HepG2 (cell line): Measurements from ENCODE around the gene ZNF524. TPM values are rescaled to one million over a fixed set of nuclear protein-coding genes. Genes with fewer than 3 reads are reported as not detected.

Source experiments
- AKAP8 ChIP-seq: sonication (generic); formaldehyde crosslinking; IDR thresholded peaks from 2 replicates; pipeline ENCODE4 v1.5.1; 2020; ENCODE audit warnings: mild to moderate bottlenecking, missing genetic modification reagents
- CEBPB ChIP-seq: IDR thresholded peaks from 2 replicates; pipeline ENCODE4 v1.6.1; 2011; ENCODE audit warnings: low read depth, low read length, improper control_type of control experiment, borderline replicate concordance
- EP300 ChIP-seq, 3 experiments: sonication (generic) in 1 of 3; formaldehyde crosslinking in 1 of 3; IDR thresholded peaks; 2 replicates each; pipeline versions ENCODE4 v1.5.1 to v1.6.1; 2011 to 2020; ENCODE audit warnings: low read depth in 2 of 3, low read length in 2 of 3, borderline replicate concordance in 1 of 3, improper control_type of control experiment in 1 of 3, mild to moderate bottlenecking in 1 of 3, missing genetic modification reagents in 1 of 3, moderate library complexity in 1 of 3
- JARID2 ChIP-seq: sonication (generic); formaldehyde crosslinking; IDR thresholded peaks from 2 replicates; pipeline ENCODE4 v1.8.1; 2023; ENCODE audit warnings: missing genetic modification reagents, inconsistent platforms; ENCODE audit not compliant: insufficient replicate concordance
- PHF20 ChIP-seq: sonication (generic); formaldehyde crosslinking; IDR thresholded peaks from 2 replicates; pipeline ENCODE4 v1.5.0; 2020; ENCODE audit warnings: mild to moderate bottlenecking, missing genetic modification reagents
- SNAPC2 ChIP-seq: sonication (generic); formaldehyde crosslinking; IDR thresholded peaks from 2 replicates; pipeline ENCODE4 v1.8.1; 2022; ENCODE audit warnings: mild to moderate bottlenecking, missing genetic modification reagents
- SP140L ChIP-seq: sonication (generic); formaldehyde crosslinking; IDR thresholded peaks from 2 replicates; pipeline ENCODE4 v1.4.0; 2020; ENCODE audit warnings: missing genetic modification reagents, borderline replicate concordance
- ZBTB20 ChIP-seq: sonication (generic); formaldehyde crosslinking; IDR thresholded peaks from 2 replicates; pipeline ENCODE4 v1.8.1; 2023; ENCODE audit warnings: missing genetic modification reagents, low read depth, mild to moderate bottlenecking, borderline replicate concordance
- ZBTB49 ChIP-seq: sonication (generic); formaldehyde crosslinking; IDR thresholded peaks from 2 replicates; pipeline ENCODE4 v1.4.0; 2020; ENCODE audit warnings: missing genetic modification reagents, borderline replicate concordance
- ZNF17 ChIP-seq: sonication (generic); formaldehyde crosslinking; IDR thresholded peaks from 2 replicates; pipeline ENCODE4 v1.5.0; 2020; ENCODE audit warnings: mild to moderate bottlenecking, missing genetic modification reagents
- ZNF253 ChIP-seq: sonication (generic); formaldehyde crosslinking; IDR thresholded peaks from 2 replicates; pipeline ENCODE4 v1.8.0; 2022; ENCODE audit warnings: mild to moderate bottlenecking, missing genetic modification reagents, borderline replicate concordance
- ZNF337 ChIP-seq: sonication (generic); formaldehyde crosslinking; IDR thresholded peaks from 2 replicates; pipeline ENCODE4 v1.5.1; 2020; ENCODE audit warnings: missing genetic modification reagents, low read depth, mild to moderate bottlenecking, borderline replicate concordance
- ZNF33B ChIP-seq: sonication (generic); formaldehyde crosslinking; IDR thresholded peaks from 2 replicates; pipeline ENCODE4 v1.5.1; 2020; ENCODE audit warnings: mild to moderate bottlenecking, missing genetic modification reagents
- ZNF460 ChIP-seq: sonication (generic); formaldehyde crosslinking; IDR thresholded peaks from 2 replicates; pipeline ENCODE4 v1.5.1; 2020; ENCODE audit warnings: missing genetic modification reagents, mild to moderate bottlenecking, borderline replicate concordance
- ZNF513 ChIP-seq: sonication (generic); formaldehyde crosslinking; conservative IDR thresholded peaks from 2 replicates; pipeline ENCODE4 v1.5.0; 2020; ENCODE audit warnings: missing genetic modification reagents
- ZNF670 ChIP-seq: sonication (generic); formaldehyde crosslinking; IDR thresholded peaks from 2 replicates; pipeline ENCODE4 v1.8.0; 2022; ENCODE audit warnings: mild to moderate bottlenecking, missing genetic modification reagents, borderline replicate concordance
- ZNF724P ChIP-seq: sonication (generic); formaldehyde crosslinking; IDR thresholded peaks from 2 replicates; pipeline ENCODE4 v1.8.0; 2022; ENCODE audit warnings: missing genetic modification reagents, borderline replicate concordance
- ZSCAN9 ChIP-seq: IDR thresholded peaks from 2 replicates; pipeline ENCODE4 v1.6.1; 2016; ENCODE audit warnings: borderline replicate concordance
- polyA plus RNA-seq, 8 experiments: library from polyadenylated mRNA; depleted of rRNA in 3 of 8; stranded (reverse) in 7 of 8; unstranded in 1 of 8; fragments of >200 nt; fragmentation: Illumina TruSeq in 4 of 8; extraction: Trizol in 4 of 8; gene quantifications; 2 replicates each; pipeline versions ENCODE4 v1.2.1 to v1.2.3, GENCODE V29; 2011 to 2016; ENCODE audit warnings: low read depth in 4 of 8, missing spikeins in 1 of 8, mixed read lengths in 1 of 8; ENCODE audit not compliant: insufficient read depth in 1 of 8
- total RNA-seq, 5 experiments: library from RNA; depleted of rRNA; stranded (reverse); fragments of >200 nt; fragmentation: Illumina TruSeq; extraction: Trizol; gene quantifications; 2 replicates each; pipeline ENCODE4 v1.2.3, GENCODE V29; 2016; ENCODE audit warnings: low read depth in 1 of 5
- TF ChIP-seq, protein P1 (sequence below): sonication (generic); formaldehyde crosslinking; IDR thresholded peaks from 2 replicates; pipeline ENCODE4 v1.4.0; 2020; ENCODE audit warnings: mild to moderate bottlenecking, low read depth, missing genetic modification reagents
- TF ChIP-seq, protein P2 (sequence below): sonication (generic); formaldehyde crosslinking; IDR thresholded peaks from 2 replicates; pipeline ENCODE4 v1.8.0; 2022; ENCODE audit warnings: mild to moderate bottlenecking, missing genetic modification reagents, moderate library complexity
- TF ChIP-seq, protein P3 (sequence below): sonication (generic); formaldehyde crosslinking; IDR thresholded peaks from 2 replicates; pipeline ENCODE4 v1.4.0; 2020; ENCODE audit warnings: low read depth, mild to moderate bottlenecking, missing genetic modification reagents

ZNF524 gene
- total and polyA plus RNA-seq, 2 of the 13 experiments (the other 11 are each of a cell fraction or from before 2014, with no cell fraction given), result 3.2 to 4.6 TPM

- TF ChIP-seq, protein P1, sequence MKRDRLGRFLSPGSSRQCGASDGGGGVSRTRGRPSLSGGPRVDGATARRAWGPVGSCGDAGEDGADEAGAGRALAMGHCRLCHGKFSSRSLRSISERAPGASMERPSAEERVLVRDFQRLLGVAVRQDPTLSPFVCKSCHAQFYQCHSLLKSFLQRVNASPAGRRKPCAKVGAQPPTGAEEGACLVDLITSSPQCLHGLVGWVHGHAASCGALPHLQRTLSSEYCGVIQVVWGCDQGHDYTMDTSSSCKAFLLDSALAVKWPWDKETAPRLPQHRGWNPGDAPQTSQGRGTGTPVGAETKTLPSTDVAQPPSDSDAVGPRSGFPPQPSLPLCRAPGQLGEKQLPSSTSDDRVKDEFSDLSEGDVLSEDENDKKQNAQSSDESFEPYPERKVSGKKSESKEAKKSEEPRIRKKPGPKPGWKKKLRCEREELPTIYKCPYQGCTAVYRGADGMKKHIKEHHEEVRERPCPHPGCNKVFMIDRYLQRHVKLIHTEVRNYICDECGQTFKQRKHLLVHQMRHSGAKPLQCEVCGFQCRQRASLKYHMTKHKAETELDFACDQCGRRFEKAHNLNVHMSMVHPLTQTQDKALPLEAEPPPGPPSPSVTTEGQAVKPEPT (CRISPR knock-in tag), result no peak
- TF ChIP-seq, protein P2, sequence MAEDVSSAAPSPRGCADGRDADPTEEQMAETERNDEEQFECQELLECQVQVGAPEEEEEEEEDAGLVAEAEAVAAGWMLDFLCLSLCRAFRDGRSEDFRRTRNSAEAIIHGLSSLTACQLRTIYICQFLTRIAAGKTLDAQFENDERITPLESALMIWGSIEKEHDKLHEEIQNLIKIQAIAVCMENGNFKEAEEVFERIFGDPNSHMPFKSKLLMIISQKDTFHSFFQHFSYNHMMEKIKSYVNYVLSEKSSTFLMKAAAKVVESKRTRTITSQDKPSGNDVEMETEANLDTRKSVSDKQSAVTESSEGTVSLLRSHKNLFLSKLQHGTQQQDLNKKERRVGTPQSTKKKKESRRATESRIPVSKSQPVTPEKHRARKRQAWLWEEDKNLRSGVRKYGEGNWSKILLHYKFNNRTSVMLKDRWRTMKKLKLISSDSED (CRISPR knock-in tag), result no peak
- no peak for TF ChIP-seq ZNF724P (CRISPR knock-in tag)
- TF ChIP-seq JARID2 (CRISPR knock-in tag), result no peak
- TF ChIP-seq EP300 (IDR thresholded peaks at IDR 0.05; ENCODE audit: low read depth in 2 of 2, low read length in 2 of 2), result no peak
- TF ChIP-seq EP300 (CRISPR knock-in tag; IDR thresholded peaks at IDR 0.05; ENCODE audit: borderline replicate concordance), result no peak; the same call in 1 of the 2 replicates
- TF ChIP-seq AKAP8 (CRISPR knock-in tag), result no peak
- TF ChIP-seq PHF20 (CRISPR knock-in tag), result peak; percentile 75
- TF ChIP-seq, protein P3, sequence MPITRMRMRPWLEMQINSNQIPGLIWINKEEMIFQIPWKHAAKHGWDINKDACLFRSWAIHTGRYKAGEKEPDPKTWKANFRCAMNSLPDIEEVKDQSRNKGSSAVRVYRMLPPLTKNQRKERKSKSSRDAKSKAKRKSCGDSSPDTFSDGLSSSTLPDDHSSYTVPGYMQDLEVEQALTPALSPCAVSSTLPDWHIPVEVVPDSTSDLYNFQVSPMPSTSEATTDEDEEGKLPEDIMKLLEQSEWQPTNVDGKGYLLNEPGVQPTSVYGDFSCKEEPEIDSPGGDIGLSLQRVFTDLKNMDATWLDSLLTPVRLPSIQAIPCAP, result no peak
- no peak for TF ChIP-seq ZNF17 (CRISPR knock-in tag)
- TF ChIP-seq CEBPB, result no peak
- TF ChIP-seq SNAPC2 (CRISPR knock-in tag), result no peak
- TF ChIP-seq ZBTB20, result no peak
- no peak for TF ChIP-seq ZNF253 (CRISPR knock-in tag)
- TF ChIP-seq SP140L (CRISPR knock-in tag), result no peak
- no peak for TF ChIP-seq ZBTB49 (CRISPR knock-in tag)
- TF ChIP-seq ZNF33B (CRISPR knock-in tag), result no peak
- TF ChIP-seq ZNF337, result no peak
- no peak for TF ChIP-seq ZNF513 (CRISPR knock-in tag)
- no peak for TF ChIP-seq ZNF460 (CRISPR knock-in tag)
- no peak for TF ChIP-seq ZNF670 (CRISPR knock-in tag)
- no peak; the same call in none of the 2 replicates for TF ChIP-seq ZSCAN9
Measured at GRCh38 chr19:55598719-55599467, 1.2 kb upstream of the ZNF524 start (continued).
